ENCODE data around the gene ABI1.

GRCh38 chr10:26806557-26806956 is 54.2 kb downstream of the ABI1 start:
- TF ChIP-seq EZH2 (IDR thresholded peaks at IDR 0.05; ENCODE audit: borderline replicate concordance, low read length) (no peak), CTCF (IDR thresholded peaks at IDR 0.05; ENCODE audit: low read length) (no peak)
